A673 (cell line): Measurements from ENCODE around the gene THSD4.

Source experiments
- EZH2 ChIP-seq: fragments of 200-600 bp; sonication (generic); IDR thresholded peaks from 2 replicates; pipeline ENCODE4 v1.6.1; 2017; ENCODE audit warnings: borderline replicate concordance, low read depth, mild to moderate bottlenecking, mixed read lengths, antibody characterized with exemption, low read length; ENCODE audit not compliant: poor library complexity, severe bottlenecking
- TF ChIP-seq, protein P1 (sequence below): fragments of 300-800, 200-600 bp; sonication (generic); conservative IDR thresholded peaks from 2 replicates; pipeline ENCODE4 v1.5.1; 2017; ENCODE audit warnings: low read depth, mild to moderate bottlenecking, antibody characterized with exemption, low read length, moderate library complexity, mixed read lengths

DNA sequence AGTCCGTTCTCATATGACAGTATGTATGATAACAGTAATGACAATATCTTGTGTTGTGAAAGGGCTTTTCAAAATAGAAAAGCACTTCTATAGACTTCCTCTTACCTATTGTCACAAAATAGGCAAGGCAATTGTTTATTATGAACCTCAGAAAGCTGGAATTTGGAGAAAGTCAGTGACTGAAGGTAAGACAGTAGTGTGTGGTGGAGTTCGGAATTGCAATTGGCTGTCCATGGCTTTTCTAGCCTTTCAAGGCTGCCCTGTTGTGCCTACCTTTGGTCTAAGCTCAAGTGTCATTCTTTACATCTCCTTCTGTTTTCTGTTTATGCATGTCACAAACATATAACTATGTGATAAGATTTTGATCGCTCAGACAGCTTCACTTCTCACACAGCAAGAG lies 475.8 kb downstream of the THSD4 start:
- TF ChIP-seq, protein P1, sequence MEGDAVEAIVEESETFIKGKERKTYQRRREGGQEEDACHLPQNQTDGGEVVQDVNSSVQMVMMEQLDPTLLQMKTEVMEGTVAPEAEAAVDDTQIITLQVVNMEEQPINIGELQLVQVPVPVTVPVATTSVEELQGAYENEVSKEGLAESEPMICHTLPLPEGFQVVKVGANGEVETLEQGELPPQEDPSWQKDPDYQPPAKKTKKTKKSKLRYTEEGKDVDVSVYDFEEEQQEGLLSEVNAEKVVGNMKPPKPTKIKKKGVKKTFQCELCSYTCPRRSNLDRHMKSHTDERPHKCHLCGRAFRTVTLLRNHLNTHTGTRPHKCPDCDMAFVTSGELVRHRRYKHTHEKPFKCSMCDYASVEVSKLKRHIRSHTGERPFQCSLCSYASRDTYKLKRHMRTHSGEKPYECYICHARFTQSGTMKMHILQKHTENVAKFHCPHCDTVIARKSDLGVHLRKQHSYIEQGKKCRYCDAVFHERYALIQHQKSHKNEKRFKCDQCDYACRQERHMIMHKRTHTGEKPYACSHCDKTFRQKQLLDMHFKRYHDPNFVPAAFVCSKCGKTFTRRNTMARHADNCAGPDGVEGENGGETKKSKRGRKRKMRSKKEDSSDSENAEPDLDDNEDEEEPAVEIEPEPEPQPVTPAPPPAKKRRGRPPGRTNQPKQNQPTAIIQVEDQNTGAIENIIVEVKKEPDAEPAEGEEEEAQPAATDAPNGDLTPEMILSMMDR = no peak
- TF ChIP-seq EZH2 = no peak
